ENCODE results near the gene PPP5C.

PPP5C gene

DNA sequence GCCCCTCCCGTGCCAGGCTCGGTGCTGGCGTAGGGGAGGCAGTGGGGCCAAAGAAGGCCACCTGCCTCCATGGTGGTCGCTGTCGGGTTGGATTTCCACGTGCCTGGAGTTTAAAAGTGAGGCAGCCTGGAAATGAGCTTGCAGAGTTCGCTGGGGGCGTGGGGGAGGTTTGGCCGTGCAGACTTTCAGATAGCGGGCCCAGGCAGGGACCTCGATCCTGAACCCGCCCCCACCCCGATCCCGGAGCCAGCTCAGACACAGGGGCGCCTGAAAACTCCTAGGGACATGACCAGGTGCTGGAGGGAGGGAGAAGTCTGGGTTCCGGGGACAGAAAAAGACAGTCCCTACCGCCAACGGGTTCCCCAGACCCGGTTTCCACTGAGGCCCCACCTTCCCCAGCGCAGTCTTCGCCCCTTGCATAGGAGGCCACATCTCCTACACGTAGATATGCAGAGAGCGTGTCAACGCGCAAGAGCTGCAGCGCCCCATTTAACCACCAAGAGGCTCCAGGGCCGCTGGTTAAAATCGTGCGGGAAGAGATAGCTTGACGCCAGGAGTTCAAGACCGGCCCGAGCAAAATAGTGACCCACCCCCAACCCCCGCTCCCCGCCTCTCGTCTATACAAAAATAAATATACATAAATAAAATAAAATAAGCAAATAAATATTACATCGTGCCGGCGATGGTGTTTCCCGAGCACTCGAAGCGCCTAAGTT lies 58.0 kb downstream of the PPP5C start:
- TF ChIP-seq, protein P1, sequence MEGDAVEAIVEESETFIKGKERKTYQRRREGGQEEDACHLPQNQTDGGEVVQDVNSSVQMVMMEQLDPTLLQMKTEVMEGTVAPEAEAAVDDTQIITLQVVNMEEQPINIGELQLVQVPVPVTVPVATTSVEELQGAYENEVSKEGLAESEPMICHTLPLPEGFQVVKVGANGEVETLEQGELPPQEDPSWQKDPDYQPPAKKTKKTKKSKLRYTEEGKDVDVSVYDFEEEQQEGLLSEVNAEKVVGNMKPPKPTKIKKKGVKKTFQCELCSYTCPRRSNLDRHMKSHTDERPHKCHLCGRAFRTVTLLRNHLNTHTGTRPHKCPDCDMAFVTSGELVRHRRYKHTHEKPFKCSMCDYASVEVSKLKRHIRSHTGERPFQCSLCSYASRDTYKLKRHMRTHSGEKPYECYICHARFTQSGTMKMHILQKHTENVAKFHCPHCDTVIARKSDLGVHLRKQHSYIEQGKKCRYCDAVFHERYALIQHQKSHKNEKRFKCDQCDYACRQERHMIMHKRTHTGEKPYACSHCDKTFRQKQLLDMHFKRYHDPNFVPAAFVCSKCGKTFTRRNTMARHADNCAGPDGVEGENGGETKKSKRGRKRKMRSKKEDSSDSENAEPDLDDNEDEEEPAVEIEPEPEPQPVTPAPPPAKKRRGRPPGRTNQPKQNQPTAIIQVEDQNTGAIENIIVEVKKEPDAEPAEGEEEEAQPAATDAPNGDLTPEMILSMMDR (conservative IDR thresholded peaks at IDR 0.05; ENCODE audit: low read length), result peak; percentile 23
- no peak for DNase-seq (ENCODE audit: low read depth)
- H3K4me3 ChIP-seq (ENCODE audit: low read length), result peak overlapping the region; percentile 53

DNA sequence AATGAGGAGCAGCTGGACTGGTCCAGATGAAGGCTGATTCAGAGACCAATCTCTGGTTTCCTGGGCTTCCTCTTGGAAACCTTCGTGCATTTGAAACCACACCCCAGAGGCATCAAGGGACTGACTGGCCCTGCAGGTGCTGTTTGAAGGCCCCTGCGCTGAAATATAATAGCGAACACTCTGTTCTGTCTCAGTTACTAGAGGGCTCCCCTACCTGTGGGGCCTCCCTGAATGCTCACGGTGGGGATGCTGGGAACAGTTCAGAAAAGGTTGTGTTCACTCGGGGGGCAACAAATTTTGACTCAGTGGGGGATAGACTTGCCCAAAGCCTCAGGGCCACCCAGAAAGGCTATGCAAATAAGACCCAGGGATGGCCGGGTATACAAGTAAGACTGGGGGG lies 60.1 kb downstream of the PPP5C start:
- no peak for DNase-seq (ENCODE audit: low read depth)
- no peak overlapping the region for H3K4me3 ChIP-seq (ENCODE audit: low read length)
- TF ChIP-seq, protein P1 (conservative IDR thresholded peaks at IDR 0.05; ENCODE audit: low read length), result no peak

DNA sequence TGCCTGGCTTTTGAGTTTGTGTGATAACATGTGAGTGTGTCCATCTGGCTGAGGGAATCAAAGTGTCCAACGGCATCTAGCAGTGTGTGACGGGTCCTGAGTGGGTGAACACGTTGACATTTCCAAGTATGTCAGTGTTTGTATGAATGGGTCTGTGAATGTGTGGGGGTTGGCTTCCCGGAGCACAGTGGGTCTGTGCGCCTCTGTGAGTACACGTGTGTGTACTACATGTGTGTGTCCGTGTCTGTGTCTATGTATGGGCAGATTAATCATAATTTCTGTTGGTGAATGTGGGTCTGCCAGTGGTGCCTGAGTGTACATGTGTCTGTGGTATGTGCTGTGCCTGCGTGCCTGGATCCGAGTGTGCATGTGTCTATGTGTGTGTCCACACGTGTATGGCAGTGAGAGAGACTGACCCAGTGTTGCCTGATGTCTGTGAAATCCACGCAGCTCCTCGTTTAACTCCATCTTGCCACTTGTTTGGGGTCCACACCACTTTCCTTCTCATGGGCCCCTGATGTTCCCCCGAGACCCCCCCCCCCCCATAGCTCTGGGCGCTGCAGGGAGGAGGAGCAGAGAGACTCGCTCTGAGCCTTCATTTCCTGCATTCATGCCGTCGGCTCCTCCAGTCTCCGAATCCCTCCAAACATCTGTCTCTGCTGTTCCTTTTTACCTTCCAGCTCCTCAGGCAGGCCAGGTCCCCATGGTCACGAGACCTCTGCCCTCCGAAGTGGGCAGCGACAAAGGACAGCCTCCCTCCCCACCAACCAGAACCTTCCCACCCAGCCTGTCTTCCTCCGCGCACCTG lies 61.2 kb downstream of the PPP5C start:
- DNase-seq (ENCODE audit: low read depth), result no peak
- no peak overlapping the region; the same call in 1 of the 2 replicates for H3K4me3 ChIP-seq (ENCODE audit: low read length)
- TF ChIP-seq, protein P1 (conservative IDR thresholded peaks at IDR 0.05; ENCODE audit: low read length), result no peak

DNA sequence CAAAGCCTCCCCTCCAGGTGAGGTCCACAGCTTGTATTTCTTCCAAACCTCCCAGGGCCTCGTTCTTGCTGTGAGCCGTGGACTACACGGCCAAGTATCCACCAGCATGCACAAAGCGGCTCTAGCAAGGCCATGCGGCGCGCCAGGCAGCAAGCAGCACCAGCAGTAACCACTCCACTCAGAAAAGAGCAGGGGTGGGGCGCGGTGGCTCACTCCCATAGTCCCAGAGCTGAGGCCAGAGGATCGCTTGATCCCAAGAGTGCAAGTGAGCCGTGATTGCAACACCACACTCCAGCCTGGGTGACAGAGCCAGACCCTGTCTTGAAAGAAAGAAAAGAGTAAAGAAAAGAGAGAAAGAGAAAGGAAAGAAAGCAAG lies 61.8 kb downstream of the PPP5C start:
- peak; percentile 48 for DNase-seq (ENCODE audit: low read depth)
- no peak overlapping the region for H3K4me3 ChIP-seq (ENCODE audit: low read length)
- TF ChIP-seq, protein P1 (conservative IDR thresholded peaks at IDR 0.05; ENCODE audit: low read length), result no peak

DNA sequence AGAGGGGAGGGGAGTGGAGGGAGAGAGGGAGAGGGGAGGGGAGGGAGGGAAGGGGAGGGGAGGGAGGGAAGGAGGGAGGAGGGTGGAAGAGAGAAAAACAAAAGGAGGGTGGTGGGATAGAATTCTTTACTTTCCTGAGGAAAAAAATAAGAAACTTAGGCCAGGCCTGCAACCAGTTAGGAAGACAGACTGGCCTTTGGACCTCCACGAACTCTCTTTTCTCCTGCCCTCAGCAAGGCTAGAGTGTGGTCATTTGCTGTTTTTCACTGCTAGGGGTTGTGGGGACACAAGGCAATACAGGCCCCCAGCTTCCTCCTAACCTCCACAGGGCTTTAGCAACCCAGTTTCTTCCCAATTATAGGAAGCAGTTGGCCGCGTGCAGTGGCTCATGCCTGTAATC lies 62.3 kb downstream of the PPP5C start:
- no peak overlapping the region for H3K4me3 ChIP-seq (ENCODE audit: low read length)
- no peak for DNase-seq (ENCODE audit: low read depth)

DNA sequence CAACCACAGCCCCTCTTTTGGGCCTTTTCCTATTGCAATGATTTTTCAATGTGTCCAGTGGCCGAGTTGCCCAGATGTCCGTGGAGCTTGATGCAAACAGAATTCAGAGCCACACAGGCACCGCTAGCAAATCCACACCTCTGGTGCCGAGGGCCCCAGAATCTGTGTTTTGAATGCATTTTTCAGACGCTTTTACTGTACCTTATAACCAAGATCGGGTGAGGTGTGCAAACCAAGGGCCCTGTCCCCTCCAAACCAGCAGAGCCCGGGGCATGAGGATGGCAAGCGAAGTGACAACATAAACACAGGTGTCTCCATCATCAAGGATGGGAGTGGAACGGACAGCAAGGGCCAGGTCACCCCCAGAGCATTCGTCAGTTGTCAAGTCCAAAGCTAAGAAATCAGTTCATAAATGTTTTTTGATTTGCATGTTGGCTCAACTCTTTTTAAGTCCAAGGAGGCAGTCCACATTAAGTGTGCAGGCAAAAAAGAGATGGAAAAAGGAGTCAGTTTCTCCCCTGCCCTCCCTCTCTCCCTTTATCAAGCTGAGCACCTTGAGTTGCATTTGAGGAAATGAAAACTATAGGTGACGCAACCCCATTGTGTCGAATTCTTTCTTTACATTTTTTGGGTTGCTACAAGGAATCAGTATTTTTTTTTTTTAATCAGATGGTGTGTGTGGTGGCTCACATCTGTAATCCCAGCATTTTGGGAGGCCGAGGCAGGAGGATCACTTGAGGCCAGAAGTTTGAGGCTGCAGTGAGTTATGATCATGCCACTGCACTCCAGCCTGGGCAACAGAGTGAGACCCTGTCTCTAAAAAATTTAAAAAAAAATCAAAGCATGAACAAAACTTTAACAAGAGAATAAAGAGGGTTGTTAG lies 63.6 kb downstream of the PPP5C start:
- TF ChIP-seq, protein P1 (conservative IDR thresholded peaks at IDR 0.05; ENCODE audit: low read length), result no peak
- no peak for DNase-seq (ENCODE audit: low read depth)
- peak overlapping the region; percentile 66; the same call in 1 of the 2 replicates for H3K4me3 ChIP-seq (ENCODE audit: low read length)

More for the DNA sequence above, 62.3 kb downstream of the PPP5C start:
- TF ChIP-seq, protein P1 (conservative IDR thresholded peaks at IDR 0.05; ENCODE audit: low read length), result no peak
